H1 (cell line): Measurements from ENCODE around the gene TLX1. TPM values are rescaled to one million over a fixed set of nuclear protein-coding genes. Genes with fewer than 3 reads are reported as not detected.

ENCODE experiments used
- ASH2L ChIP-seq: fragments of 200-600, 300-600 bp; sonication (generic); IDR thresholded peaks from one replicate; pipeline ENCODE4 v1.7.1; 2017; ENCODE audit warnings: low read length
- polyA plus RNA-seq, 7 experiments: library from polyadenylated mRNA; depleted of rRNA in 3 of 7; stranded (reverse) in 5 of 7; unstranded in 2 of 7; fragments of >200 nt in 5 of 7; fragments of 200-250 nt in 2 of 7; gene quantifications; 1 replicate in 5 of 7; 2 replicates in 1 of 7; 4 replicates in 1 of 7; pipeline versions ENCODE4 v1.2.1 to v1.2.3, GENCODE V29; 2011 to 2013; ENCODE audit warnings: missing spikeins in 2 of 7, mixed read lengths in 2 of 7
- total RNA-seq: library from RNA; stranded (reverse); fragmentation: NEBNext Ultra II Directional; extraction: Animal tissue kit (Norgen Biotek cat#: 25700); gene quantifications from 2 replicates; pipeline ENCODE4 v1.2.1, GENCODE V29; 2021

The TLX1 gene
- total and polyA plus RNA-seq, 2 of the 8 experiments (the other 6 are each of a cell fraction or from before 2014, with no cell fraction given) = not detected

GRCh38 chr10:101151395-101151794 lies 20.3 kb downstream of the TLX1 start (continued):
- TF ChIP-seq ASH2L = no peak
